ENCODE results near the gene ADGRL2. TPM values are rescaled to one million over a fixed set of nuclear protein-coding genes. Genes with fewer than 3 reads are reported as not detected.
"Not testable (repeated sequence)": the region's sequence is repeated elsewhere in the genome, so short reads cannot be mapped to it uniquely, and the experiment has no call there.

ADGRL2 gene
- total RNA-seq, 1 experiment from 2014 or later, result 94.0 TPM

DNA sequence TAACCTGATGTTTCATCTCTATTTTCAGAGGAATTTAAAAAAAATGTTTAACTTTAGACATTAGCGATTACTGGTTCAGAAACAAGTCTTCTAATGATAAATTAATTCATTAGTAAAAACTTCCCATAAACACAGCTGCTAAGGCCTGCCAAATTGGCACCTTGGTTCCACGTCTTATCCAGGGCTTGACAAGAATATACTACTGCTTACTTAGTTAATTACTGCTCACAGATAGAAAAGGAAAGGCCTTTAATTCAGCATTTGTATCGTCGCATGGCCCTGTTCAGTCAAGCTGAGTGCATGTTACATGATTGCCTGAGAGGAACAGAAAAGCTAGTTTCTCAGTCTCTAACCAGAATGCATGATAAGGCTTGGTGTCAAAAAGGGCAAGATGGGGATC is 84.6 kb downstream of the ADGRL2 start:
- H3K4me3 ChIP-seq (ENCODE audit: insufficient read depth, low read depth, low read length), result no peak overlapping the region
- H3K27me3 ChIP-seq (ENCODE audit: control insufficient read depth, insufficient read depth, low read length), result no peaks in the 10 kb centered on the region
- no peak for DNase-seq
- no peaks in the 10 kb centered on the region; the same call in 1 of the 2 replicates for H3K36me3 ChIP-seq (replicated peaks; ENCODE audit: control insufficient read depth, insufficient read depth, low read length)

DNA sequence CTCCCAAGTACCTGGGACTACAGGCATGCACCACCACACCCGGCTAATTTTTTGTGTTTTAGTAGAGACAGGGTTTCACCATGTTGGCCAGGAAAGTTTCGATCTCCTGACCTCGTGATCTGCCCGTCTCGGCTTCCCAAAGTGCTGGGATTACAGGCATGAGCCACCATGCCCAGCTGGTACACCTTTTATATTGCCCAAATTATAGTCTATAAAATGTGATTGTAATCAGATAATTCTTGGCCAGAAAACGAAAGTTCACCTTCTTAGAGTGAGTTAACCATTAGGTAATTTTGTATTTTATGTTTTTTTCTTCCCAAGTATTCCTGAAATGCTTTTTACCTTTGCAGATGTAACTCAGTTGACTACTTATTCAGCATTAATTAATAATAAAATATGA is 85.6 kb downstream of the ADGRL2 start:
- H3K36me3 ChIP-seq (replicated peaks; ENCODE audit: control insufficient read depth, insufficient read depth, low read length); DNase-seq; H3K4me3 ChIP-seq (ENCODE audit: insufficient read depth, low read depth, low read length); H3K27me3 ChIP-seq (ENCODE audit: control insufficient read depth, insufficient read depth, low read length): not testable (repeated sequence)

DNA sequence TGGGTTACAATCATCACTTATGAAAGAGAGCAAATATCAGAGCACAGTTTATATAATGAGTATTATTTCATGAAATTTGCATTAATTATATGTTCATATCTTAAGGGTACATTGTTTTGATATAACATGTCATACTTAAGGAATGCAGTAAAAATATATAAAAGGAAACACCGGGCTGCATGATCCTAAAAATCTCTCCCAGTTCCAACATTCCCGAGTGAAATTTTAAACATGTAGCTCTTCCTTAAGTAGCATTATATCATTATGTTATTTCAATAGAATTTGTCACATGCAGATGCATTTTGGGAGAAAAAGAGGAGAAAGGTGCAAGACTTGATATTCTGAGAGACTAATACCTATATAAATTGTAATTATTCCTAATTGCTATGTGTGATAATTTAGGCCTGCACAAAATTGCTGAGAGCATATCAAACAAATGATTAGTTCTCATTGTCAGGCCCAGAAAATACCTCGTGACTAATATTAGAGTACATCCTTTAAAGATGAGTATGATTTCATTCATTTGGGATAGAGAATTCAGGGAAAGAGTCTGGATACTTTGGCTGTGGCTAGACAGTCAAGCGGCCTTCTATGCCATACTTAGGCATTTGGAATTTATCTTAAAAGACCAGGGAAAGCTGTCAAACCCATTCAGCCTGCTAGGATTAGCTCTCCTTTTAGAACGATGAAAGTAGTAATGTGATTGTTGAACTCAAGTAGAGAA is 86.8 kb downstream of the ADGRL2 start:
- DNase-seq, result no peak
- H3K4me3 ChIP-seq (ENCODE audit: insufficient read depth, low read depth, low read length), result no peak overlapping the region
- no peaks in the 10 kb centered on the region for H3K27me3 ChIP-seq (ENCODE audit: control insufficient read depth, insufficient read depth, low read length)
- H3K36me3 ChIP-seq (replicated peaks; ENCODE audit: control insufficient read depth, insufficient read depth, low read length), result no peaks in the 10 kb centered on the region; the same call in 1 of the 2 replicates

- Histone ChIP-seq H3K4me3 (ENCODE audit: insufficient read depth, low read depth, low read length) (no peak overlapping the region), H3K27me3 (ENCODE audit: control insufficient read depth, insufficient read depth, low read length) (no peaks in the 10 kb centered on the region), H3K36me3 (replicated peaks; ENCODE audit: control insufficient read depth, insufficient read depth, low read length) (no peaks in the 10 kb centered on the region; the same call in 1 of the 2 replicates)
- no peak for DNase-seq
These were observed 88.4 kb downstream of the ADGRL2 start for GRCh38 chr1:81889166-81889565.

DNA sequence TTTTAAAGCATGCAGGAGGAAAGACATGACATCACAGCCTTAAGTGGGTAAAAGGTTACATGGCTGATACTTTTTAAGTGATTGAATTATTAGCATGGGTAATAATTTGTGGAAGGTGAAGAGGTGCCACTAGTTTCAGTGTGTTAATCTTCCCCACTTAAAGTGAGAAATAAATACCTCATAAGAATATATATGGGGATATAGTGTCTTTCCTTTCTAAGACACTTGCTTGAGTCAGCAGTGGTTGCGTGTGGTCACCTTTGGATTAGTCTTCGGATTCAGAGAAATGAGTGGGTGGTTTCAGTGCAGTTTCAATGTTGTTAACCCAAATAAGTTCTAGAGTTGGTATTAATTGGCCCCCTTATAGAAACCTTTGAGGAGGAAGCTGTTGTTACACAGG is 94.1 kb downstream of the ADGRL2 start:
- Histone ChIP-seq H3K36me3 (replicated peaks; ENCODE audit: control insufficient read depth, insufficient read depth, low read length) (no peaks in the 10 kb centered on the region), H3K4me3 (ENCODE audit: insufficient read depth, low read depth, low read length) (no peak overlapping the region), H3K27me3 (ENCODE audit: control insufficient read depth, insufficient read depth, low read length) (no peaks in the 10 kb centered on the region)
- no peak for DNase-seq

- no peak for DNase-seq
These were observed 98.6 kb downstream of the ADGRL2 start for GRCh38 chr1:81899214-81899821.

GRCh38 chr1:81907575-81907974 is 106.8 kb downstream of the ADGRL2 start:
- no peaks in the 10 kb centered on the region for H3K27me3 ChIP-seq (ENCODE audit: control insufficient read depth, insufficient read depth, low read length)
- no peak overlapping the region for H3K4me3 ChIP-seq (ENCODE audit: insufficient read depth, low read depth, low read length)
- DNase-seq, result no peak
- peaks cover 2% of the 10 kb centered on the region for H3K36me3 ChIP-seq (replicated peaks; ENCODE audit: control insufficient read depth, insufficient read depth, low read length)

More at GRCh38 chr1:81899214-81899821, 98.6 kb downstream of the ADGRL2 start:
- no peaks in the 10 kb centered on the region for H3K36me3 ChIP-seq (replicated peaks; ENCODE audit: control insufficient read depth, insufficient read depth, low read length)
- no peak overlapping the region for H3K4me3 ChIP-seq (ENCODE audit: insufficient read depth, low read depth, low read length)
- no peaks in the 10 kb centered on the region for H3K27me3 ChIP-seq (ENCODE audit: control insufficient read depth, insufficient read depth, low read length)

- no peak for DNase-seq
- Histone ChIP-seq H3K36me3 (replicated peaks; ENCODE audit: control insufficient read depth, insufficient read depth, low read length) (peaks cover 2% of the 10 kb centered on the region), H3K4me3 (ENCODE audit: insufficient read depth, low read depth, low read length) (no peak overlapping the region), H3K27me3 (ENCODE audit: control insufficient read depth, insufficient read depth, low read length) (no peaks in the 10 kb centered on the region)
These were observed 111.6 kb downstream of the ADGRL2 start for GRCh38 chr1:81912383-81912782.

DNA sequence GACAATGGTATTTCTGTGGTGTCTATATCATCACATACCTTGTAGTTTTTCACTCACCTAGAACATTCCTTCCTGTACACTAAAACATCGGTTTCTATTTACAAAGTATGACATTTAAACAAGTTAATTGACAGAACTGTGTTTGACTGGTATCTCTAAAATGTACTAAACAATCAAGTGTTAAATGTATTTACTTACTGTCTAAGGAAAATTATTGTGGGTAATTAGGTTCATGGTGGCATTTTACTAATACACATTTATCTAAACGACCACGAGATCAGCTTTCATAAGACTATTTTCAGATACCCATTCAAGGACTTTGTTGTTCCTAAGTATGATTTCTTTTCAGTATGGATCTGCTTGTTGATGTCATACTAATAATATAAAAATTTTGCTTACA is 115.2 kb downstream of the ADGRL2 start:
- Histone ChIP-seq H3K36me3 (replicated peaks; ENCODE audit: control insufficient read depth, insufficient read depth, low read length) (no peaks in the 10 kb centered on the region), H3K27me3 (ENCODE audit: control insufficient read depth, insufficient read depth, low read length) (no peaks in the 10 kb centered on the region), H3K4me3 (ENCODE audit: insufficient read depth, low read depth, low read length) (no peak overlapping the region)
- no peak for DNase-seq

- peak; percentile 30 for DNase-seq
- H3K27me3 ChIP-seq (ENCODE audit: control insufficient read depth, insufficient read depth, low read length), result no peaks in the 10 kb centered on the region
- no peak overlapping the region for H3K4me3 ChIP-seq (ENCODE audit: insufficient read depth, low read depth, low read length)
- H3K36me3 ChIP-seq (replicated peaks; ENCODE audit: control insufficient read depth, insufficient read depth, low read length), result no peaks in the 10 kb centered on the region
These were observed 119.6 kb downstream of the ADGRL2 start for GRCh38 chr1:81920245-81920740.

DNA sequence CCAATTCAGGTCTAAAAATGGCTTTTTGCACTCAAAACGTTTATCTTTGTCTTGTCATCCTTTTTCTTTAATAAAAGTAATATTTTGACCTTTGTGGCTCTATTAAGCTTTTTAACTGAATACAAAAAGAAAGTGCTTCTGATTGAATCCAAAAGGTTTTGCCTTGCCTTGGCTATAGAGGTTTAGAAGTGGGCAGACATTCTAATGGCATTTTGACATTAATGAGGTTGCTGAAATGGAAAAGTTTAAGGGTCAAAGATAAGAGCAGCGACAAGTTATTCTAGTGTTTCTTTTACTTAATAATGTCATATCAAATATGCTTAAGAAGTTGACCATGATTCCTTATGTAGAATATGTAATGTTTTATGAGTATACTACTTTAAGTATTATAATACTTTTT is 120.2 kb downstream of the ADGRL2 start:
- no peak for DNase-seq
- Histone ChIP-seq H3K36me3 (replicated peaks; ENCODE audit: control insufficient read depth, insufficient read depth, low read length) (no peaks in the 10 kb centered on the region), H3K27me3 (ENCODE audit: control insufficient read depth, insufficient read depth, low read length) (no peaks in the 10 kb centered on the region), H3K4me3 (ENCODE audit: insufficient read depth, low read depth, low read length) (no peak overlapping the region)

DNA sequence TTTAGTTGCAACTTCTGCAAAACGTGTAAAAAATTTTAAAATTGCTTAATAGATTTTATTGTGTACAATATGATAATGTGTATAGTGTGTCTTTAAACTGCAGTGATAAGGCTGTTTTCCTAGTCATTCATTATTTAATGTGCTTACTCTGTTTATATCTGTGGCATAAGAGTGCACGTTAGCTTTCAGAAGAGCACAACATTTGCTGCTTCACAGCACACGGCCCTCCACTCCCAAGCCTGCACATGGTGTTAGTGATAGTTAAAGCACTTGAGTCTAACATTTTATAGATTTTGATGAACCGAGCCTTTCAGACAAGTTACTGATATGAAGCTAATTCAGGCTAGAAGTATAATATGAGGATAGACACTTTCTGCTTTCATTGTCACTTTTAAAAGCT is 120.6 kb downstream of the ADGRL2 start:
- no peaks in the 10 kb centered on the region for H3K27me3 ChIP-seq (ENCODE audit: control insufficient read depth, insufficient read depth, low read length)
- no peak overlapping the region for H3K4me3 ChIP-seq (ENCODE audit: insufficient read depth, low read depth, low read length)
- DNase-seq, result no peak
- H3K36me3 ChIP-seq (replicated peaks; ENCODE audit: control insufficient read depth, insufficient read depth, low read length), result no peaks in the 10 kb centered on the region

- Histone ChIP-seq H3K27me3 (ENCODE audit: control insufficient read depth, insufficient read depth, low read length) (no peaks in the 10 kb centered on the region), H3K4me3 (ENCODE audit: insufficient read depth, low read depth, low read length) (no peak overlapping the region), H3K36me3 (replicated peaks; ENCODE audit: control insufficient read depth, insufficient read depth, low read length) (no peaks in the 10 kb centered on the region)
- DNase-seq, result no peak
These were observed 121.2 kb downstream of the ADGRL2 start for GRCh38 chr1:81921851-81922462.

- H3K4me3 ChIP-seq (ENCODE audit: insufficient read depth, low read depth, low read length), result no peak overlapping the region
- H3K27me3 ChIP-seq (ENCODE audit: control insufficient read depth, insufficient read depth, low read length), result no peaks in the 10 kb centered on the region
- H3K36me3 ChIP-seq (replicated peaks; ENCODE audit: control insufficient read depth, insufficient read depth, low read length), result no peaks in the 10 kb centered on the region
- no peak for DNase-seq
These were observed 122.2 kb downstream of the ADGRL2 start for GRCh38 chr1:81922955-81923354.

DNA sequence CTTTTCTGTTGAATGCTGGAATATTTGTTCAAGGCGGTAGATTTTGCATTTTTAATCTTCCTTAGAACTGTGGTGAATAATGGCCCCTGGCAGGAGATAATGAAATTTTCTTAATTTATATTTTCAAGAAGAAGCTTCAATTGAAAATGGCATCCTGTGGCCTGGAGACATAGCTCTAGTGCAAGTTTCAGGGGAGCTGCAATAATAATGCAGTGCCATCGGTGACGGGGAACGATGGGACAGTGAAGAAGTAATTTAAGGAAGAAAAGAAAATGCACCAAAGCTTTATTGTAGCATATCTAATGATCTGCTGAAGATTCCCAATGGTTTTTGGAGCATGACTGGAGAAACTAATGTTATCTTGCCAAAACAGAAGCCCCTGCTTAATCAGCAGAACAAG is 128.4 kb downstream of the ADGRL2 start:
- no peak for DNase-seq
- no peak overlapping the region for H3K4me3 ChIP-seq (ENCODE audit: insufficient read depth, low read depth, low read length)
- no peaks in the 10 kb centered on the region for H3K27me3 ChIP-seq (ENCODE audit: control insufficient read depth, insufficient read depth, low read length)
- no peaks in the 10 kb centered on the region for H3K36me3 ChIP-seq (replicated peaks; ENCODE audit: control insufficient read depth, insufficient read depth, low read length)
